K562 (cell line): Measurements from ENCODE around the gene EXTL1. TPM values are rescaled to one million over a fixed set of nuclear protein-coding genes. Genes with fewer than 3 reads are reported as not detected.

Experiments
- BCOR ChIP-seq: fragments of 450-650 bp; IDR thresholded peaks from 2 replicates; pipeline ENCODE4 v1.6.1; 2016
- CHD4 ChIP-seq: fragments of 200-600 bp; sonication (generic); IDR thresholded peaks from 3 replicates; pipeline ENCODE4 v1.6.1; 2012; ENCODE audit warnings: low read depth, mild to moderate bottlenecking, mixed read lengths, low read length, inconsistent platforms; ENCODE audit not compliant: insufficient read depth, insufficient replicate concordance, poor library complexity, severe bottlenecking
- CREM ChIP-seq: IDR thresholded peaks from 2 replicates; pipeline ENCODE4 v1.6.1; 2014; ENCODE audit warnings: antibody characterized with exemption, low read depth
- JUND ChIP-seq, 2 experiments: IDR thresholded peaks; 2 replicates in 1 of 2; 3 replicates in 1 of 2; pipeline ENCODE4 v1.6.1; 2011; ENCODE audit warnings: borderline replicate concordance in 2 of 2, low read depth in 2 of 2, low read length in 2 of 2, improper control_type of control experiment in 1 of 2, missing biosample characterization in 1 of 2, missing genetic modification characterization in 1 of 2, missing genetic modification reagents in 1 of 2
- KLF10 ChIP-seq: fragments of 250-450 bp; sonication (Bioruptor Pico); IDR thresholded peaks from 2 replicates; pipeline ENCODE4 v1.6.1; 2021; ENCODE audit warnings: matching md5 sums
- MED1 ChIP-seq: sonication (generic); formaldehyde crosslinking; IDR thresholded peaks from 2 replicates; pipeline ENCODE4 v1.8.1; 2023; ENCODE audit warnings: missing genetic modification reagents, borderline replicate concordance
- MTA2 ChIP-seq: fragments of 450-650 bp; IDR thresholded peaks from 2 replicates; pipeline ENCODE4 v1.6.1; 2016; ENCODE audit warnings: low read depth
- NCOA4 ChIP-seq: fragments of 450-650 bp; IDR thresholded peaks from 2 replicates; pipeline ENCODE4 v1.6.1; 2018; ENCODE audit warnings: mild to moderate bottlenecking; ENCODE audit not compliant: partially characterized antibody
- PML ChIP-seq: IDR thresholded peaks from 2 replicates; pipeline ENCODE4 v1.6.1; 2012; ENCODE audit warnings: low read length, inconsistent platforms
- RB1 ChIP-seq: fragments of 450-650 bp; IDR thresholded peaks from 2 replicates; pipeline ENCODE4 v1.6.1; 2017; ENCODE audit warnings: low read depth, mild to moderate bottlenecking
- STAG1 ChIP-seq: sonication (generic); formaldehyde crosslinking; IDR thresholded peaks from 2 replicates; pipeline ENCODE4 v1.5.0; 2020; ENCODE audit warnings: missing genetic modification reagents, borderline replicate concordance
- polyA plus RNA-seq, 8 experiments: library from polyadenylated mRNA; depleted of rRNA in 4 of 8; stranded (reverse) in 5 of 8; unstranded in 3 of 8; fragments of >200 nt; fragmentation: Nextera tagmentation in 2 of 8; fragmentation: Illumina TruSeq in 1 of 8; extraction: Ambion mirVana in 2 of 8; extraction: Trizol in 1 of 8; gene quantifications; 2 replicates each; pipeline versions ENCODE4 v1.2.1 to v1.2.3, GENCODE V29; 2011 to 2014; ENCODE audit warnings: inconsistent platforms in 1 of 8, missing spikeins in 1 of 8
- total RNA-seq, 7 experiments: library from RNA; depleted of rRNA in 6 of 7; stranded (reverse); fragments of >200 nt in 6 of 7; fragmentation: Illumina TruSeq in 2 of 7; extraction: Trizol in 2 of 7; gene quantifications; 2 replicates each; pipeline versions ENCODE4 v1.2.1 to v1.2.3, GENCODE V29; 2011 to 2021; ENCODE audit warnings: low replicate concordance in 1 of 7
- TF ChIP-seq, protein P1 (sequence below): fragments of 200-600 bp; sonication (generic); IDR thresholded peaks from one replicate; pipeline ENCODE4 v1.6.1; 2012; ENCODE audit warnings: mild to moderate bottlenecking, low read depth, low read length, inconsistent platforms
- TF ChIP-seq, protein P2 (sequence below): IDR thresholded peaks from 2 replicates; pipeline ENCODE4 v1.6.1; 2014; ENCODE audit warnings: antibody characterized with exemption

Gene EXTL1
- total and polyA plus RNA-seq, 9 of the 15 experiments (the other 6 are each of a cell fraction or from before 2014, with no cell fraction given), result 0.04 to 0.23 (median 0.08) TPM; not detected in 3

DNA sequence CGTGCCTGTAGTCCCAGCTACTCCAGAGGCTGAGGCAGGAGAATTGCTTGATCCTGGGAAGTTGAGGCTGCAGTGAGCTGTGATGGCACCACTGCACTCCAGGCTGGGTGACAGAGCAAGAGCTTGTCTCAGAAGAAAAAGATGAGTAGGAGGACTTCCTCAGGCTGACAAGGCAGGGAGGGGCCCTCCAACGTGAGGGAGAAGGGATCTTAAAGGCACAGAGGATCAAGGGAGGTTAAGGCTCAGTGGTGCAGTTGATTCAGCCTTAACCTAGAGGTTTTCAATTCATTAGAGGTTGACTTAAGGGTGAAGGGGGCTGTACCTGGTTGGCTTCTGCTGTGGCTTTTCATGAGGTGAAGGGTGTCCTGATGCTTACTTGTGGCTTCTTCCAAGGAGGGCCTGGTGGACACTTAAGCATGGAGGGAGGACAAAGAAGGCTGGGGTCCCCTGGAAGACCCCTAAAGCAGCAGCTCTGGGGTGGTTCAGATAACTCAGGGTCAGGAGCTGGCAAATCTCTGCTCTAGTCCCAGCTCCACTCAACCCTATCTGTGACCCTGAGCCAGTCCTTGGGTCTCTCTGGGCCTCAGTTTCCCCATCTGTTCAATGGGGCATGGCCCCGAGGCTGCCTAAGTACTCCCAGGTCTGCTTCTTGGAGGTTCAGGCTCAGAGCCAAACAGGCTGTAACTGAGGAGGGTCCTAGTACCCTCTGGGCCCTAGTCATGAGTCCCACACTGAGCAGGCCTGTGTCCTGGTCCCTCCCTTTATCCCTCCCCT lies 6.3 kb downstream of the EXTL1 start (continued):
- TF ChIP-seq, protein P1, sequence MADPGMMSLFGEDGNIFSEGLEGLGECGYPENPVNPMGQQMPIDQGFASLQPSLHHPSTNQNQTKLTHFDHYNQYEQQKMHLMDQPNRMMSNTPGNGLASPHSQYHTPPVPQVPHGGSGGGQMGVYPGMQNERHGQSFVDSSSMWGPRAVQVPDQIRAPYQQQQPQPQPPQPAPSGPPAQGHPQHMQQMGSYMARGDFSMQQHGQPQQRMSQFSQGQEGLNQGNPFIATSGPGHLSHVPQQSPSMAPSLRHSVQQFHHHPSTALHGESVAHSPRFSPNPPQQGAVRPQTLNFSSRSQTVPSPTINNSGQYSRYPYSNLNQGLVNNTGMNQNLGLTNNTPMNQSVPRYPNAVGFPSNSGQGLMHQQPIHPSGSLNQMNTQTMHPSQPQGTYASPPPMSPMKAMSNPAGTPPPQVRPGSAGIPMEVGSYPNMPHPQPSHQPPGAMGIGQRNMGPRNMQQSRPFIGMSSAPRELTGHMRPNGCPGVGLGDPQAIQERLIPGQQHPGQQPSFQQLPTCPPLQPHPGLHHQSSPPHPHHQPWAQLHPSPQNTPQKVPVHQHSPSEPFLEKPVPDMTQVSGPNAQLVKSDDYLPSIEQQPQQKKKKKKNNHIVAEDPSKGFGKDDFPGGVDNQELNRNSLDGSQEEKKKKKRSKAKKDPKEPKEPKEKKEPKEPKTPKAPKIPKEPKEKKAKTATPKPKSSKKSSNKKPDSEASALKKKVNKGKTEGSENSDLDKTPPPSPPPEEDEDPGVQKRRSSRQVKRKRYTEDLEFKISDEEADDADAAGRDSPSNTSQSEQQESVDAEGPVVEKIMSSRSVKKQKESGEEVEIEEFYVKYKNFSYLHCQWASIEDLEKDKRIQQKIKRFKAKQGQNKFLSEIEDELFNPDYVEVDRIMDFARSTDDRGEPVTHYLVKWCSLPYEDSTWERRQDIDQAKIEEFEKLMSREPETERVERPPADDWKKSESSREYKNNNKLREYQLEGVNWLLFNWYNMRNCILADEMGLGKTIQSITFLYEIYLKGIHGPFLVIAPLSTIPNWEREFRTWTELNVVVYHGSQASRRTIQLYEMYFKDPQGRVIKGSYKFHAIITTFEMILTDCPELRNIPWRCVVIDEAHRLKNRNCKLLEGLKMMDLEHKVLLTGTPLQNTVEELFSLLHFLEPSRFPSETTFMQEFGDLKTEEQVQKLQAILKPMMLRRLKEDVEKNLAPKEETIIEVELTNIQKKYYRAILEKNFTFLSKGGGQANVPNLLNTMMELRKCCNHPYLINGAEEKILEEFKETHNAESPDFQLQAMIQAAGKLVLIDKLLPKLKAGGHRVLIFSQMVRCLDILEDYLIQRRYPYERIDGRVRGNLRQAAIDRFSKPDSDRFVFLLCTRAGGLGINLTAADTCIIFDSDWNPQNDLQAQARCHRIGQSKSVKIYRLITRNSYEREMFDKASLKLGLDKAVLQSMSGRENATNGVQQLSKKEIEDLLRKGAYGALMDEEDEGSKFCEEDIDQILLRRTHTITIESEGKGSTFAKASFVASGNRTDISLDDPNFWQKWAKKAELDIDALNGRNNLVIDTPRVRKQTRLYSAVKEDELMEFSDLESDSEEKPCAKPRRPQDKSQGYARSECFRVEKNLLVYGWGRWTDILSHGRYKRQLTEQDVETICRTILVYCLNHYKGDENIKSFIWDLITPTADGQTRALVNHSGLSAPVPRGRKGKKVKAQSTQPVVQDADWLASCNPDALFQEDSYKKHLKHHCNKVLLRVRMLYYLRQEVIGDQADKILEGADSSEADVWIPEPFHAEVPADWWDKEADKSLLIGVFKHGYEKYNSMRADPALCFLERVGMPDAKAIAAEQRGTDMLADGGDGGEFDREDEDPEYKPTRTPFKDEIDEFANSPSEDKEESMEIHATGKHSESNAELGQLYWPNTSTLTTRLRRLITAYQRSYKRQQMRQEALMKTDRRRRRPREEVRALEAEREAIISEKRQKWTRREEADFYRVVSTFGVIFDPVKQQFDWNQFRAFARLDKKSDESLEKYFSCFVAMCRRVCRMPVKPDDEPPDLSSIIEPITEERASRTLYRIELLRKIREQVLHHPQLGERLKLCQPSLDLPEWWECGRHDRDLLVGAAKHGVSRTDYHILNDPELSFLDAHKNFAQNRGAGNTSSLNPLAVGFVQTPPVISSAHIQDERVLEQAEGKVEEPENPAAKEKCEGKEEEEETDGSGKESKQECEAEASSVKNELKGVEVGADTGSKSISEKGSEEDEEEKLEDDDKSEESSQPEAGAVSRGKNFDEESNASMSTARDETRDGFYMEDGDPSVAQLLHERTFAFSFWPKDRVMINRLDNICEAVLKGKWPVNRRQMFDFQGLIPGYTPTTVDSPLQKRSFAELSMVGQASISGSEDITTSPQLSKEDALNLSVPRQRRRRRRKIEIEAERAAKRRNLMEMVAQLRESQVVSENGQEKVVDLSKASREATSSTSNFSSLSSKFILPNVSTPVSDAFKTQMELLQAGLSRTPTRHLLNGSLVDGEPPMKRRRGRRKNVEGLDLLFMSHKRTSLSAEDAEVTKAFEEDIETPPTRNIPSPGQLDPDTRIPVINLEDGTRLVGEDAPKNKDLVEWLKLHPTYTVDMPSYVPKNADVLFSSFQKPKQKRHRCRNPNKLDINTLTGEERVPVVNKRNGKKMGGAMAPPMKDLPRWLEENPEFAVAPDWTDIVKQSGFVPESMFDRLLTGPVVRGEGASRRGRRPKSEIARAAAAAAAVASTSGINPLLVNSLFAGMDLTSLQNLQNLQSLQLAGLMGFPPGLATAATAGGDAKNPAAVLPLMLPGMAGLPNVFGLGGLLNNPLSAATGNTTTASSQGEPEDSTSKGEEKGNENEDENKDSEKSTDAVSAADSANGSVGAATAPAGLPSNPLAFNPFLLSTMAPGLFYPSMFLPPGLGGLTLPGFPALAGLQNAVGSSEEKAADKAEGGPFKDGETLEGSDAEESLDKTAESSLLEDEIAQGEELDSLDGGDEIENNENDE, result no peak
- no peak for TF ChIP-seq MED1 (CRISPR knock-in tag)
- TF ChIP-seq NCOA4, result no peak
- TF ChIP-seq MTA2, result no peak
- 0 out of 2 replicates have a peak, but pooled peaks have one; percentile 18 for TF ChIP-seq CREM
- no peak for TF ChIP-seq RB1
- TF ChIP-seq, protein P2, sequence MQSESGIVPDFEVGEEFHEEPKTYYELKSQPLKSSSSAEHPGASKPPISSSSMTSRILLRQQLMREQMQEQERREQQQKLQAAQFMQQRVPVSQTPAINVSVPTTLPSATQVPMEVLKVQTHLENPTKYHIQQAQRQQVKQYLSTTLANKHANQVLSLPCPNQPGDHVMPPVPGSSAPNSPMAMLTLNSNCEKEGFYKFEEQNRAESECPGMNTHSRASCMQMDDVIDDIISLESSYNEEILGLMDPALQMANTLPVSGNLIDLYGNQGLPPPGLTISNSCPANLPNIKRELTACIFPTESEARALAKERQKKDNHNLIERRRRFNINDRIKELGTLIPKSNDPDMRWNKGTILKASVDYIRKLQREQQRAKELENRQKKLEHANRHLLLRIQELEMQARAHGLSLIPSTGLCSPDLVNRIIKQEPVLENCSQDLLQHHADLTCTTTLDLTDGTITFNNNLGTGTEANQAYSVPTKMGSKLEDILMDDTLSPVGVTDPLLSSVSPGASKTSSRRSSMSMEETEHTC, result no peak
- TF ChIP-seq JUND (IDR thresholded peaks at IDR 0.05; ENCODE audit: borderline replicate concordance, low read depth, low read length), result peak; percentile 32; the same call in 1 of the 2 replicates
- TF ChIP-seq JUND (tag; IDR thresholded peaks at IDR 0.05; ENCODE audit: borderline replicate concordance, low read depth, low read length), result no peak; the same call in 2 of the 3 replicates
- TF ChIP-seq KLF10 (CRISPR knock-in tag), result no peak
- no peak for TF ChIP-seq PML
- TF ChIP-seq BCOR, result peak; percentile 72
- no peak for TF ChIP-seq CHD4
- TF ChIP-seq STAG1 (CRISPR knock-in tag), result no peak
